ENCODE results near the gene RBBP7.

DNA sequence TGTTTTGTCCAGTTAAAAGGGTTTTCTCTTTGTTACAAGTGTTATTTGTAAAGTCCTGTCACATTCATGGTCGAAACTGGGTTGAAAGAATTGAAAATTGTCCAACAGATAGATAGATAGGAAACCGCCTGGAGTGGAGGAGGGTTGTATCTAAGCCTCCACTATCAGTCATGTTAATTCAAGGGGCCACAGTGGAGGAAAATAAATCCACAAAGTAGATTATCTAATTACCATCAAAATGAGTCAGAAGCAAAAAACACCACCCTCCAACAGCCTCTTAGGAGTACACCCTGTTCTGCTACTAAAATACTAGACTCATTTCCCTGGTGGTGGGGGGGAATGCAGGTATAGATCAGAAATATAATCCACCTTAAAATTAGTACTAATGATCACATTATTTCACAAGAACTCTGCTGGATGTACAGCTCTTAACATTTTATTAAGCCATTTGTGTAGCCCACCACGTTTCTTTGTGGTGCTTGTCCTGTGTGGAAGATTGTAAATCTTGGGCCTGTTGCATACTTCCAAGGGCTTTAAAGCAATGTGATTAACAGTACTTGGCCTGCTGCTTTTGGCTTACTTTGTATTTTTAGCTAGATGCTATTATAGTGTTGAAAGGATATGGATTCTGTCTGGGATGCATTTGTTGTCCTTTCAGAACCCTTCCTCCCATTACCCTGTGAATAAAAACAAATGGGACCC lies 26.8 kb downstream of the RBBP7 start:
- TF ChIP-seq TAF1 (IDR thresholded peaks at IDR 0.05; ENCODE audit: borderline replicate concordance, insufficient read depth, low read length), result no peak
- no peak for TF ChIP-seq POLR2AphosphoS5 (IDR thresholded peaks at IDR 0.05; ENCODE audit: low read depth, low read length)
